ENCODE results near the gene FGD5.

DNA sequence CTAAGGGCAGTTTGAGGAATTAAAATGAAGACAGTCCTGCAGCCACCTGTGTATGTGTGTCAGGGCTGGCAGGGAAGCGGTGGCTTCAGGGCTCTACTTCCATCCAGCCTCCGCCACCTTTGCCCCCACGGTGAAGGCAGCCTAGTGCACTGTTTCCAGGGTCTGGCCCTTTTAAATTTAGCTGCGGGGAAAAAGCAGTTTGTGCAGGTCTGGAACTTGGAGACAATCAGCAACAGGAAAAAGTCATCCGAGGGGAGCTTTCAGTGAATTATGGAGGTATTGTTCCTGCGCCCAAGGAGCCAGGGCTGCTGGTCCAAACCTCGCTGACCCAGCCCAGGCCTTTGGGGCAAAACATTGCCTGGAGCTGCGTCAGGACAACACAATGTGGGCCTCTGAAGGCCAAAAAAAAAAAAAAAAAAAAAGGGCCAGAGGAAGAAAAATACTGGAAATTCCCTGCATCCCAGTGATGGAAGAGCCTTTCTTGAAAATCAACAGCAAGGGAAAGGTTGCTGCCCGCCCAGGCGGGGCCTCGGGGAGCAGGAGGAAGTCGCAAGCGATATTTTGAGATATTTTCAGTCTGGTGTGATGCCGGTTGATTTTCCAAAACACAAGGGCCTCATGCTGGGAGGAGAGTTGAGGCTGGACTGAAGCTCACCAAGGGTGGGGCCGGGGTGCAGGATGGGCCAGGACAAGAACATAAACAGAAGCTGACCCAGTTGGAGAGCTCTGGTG lies 25.5 kb upstream of the FGD5 start:
- TF ChIP-seq CTCF (IDR thresholded peaks at IDR 0.05; ENCODE audit: low read length) (no peak), EZH2 (optimal IDR thresholded peaks at IDR 0.05; ENCODE audit: low read depth, low read length) (no peak), EZH2phosphoT487 (IDR thresholded peaks at IDR 0.05; ENCODE audit: low read length) (no peak)
